GM12874 (cell line): ENCODE results near the gene RPL34.

ENCODE experiments used
- TF ChIP-seq, protein P1 (sequence below): IDR thresholded peaks from 2 replicates; pipeline ENCODE4 v1.5.1; 2011; ENCODE audit warnings: low read depth, mild to moderate bottlenecking, control low read depth, low read length, moderate library complexity; ENCODE audit not compliant: insufficient read depth

RPL34 gene

GRCh38 chr4:108626056-108626455 lies 5.7 kb downstream of the RPL34 start:
- TF ChIP-seq, protein P1, sequence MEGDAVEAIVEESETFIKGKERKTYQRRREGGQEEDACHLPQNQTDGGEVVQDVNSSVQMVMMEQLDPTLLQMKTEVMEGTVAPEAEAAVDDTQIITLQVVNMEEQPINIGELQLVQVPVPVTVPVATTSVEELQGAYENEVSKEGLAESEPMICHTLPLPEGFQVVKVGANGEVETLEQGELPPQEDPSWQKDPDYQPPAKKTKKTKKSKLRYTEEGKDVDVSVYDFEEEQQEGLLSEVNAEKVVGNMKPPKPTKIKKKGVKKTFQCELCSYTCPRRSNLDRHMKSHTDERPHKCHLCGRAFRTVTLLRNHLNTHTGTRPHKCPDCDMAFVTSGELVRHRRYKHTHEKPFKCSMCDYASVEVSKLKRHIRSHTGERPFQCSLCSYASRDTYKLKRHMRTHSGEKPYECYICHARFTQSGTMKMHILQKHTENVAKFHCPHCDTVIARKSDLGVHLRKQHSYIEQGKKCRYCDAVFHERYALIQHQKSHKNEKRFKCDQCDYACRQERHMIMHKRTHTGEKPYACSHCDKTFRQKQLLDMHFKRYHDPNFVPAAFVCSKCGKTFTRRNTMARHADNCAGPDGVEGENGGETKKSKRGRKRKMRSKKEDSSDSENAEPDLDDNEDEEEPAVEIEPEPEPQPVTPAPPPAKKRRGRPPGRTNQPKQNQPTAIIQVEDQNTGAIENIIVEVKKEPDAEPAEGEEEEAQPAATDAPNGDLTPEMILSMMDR: no peak

- TF ChIP-seq, protein P1: no peak
Measured at GRCh38 chr4:108628411-108628810, 8.0 kb downstream of the RPL34 start.

- TF ChIP-seq, protein P1: no peak
Measured at GRCh38 chr4:108635070-108635655, 14.8 kb downstream of the RPL34 start.

- TF ChIP-seq, protein P1: no peak
Measured at GRCh38 chr4:108636246-108636645, 15.9 kb downstream of the RPL34 start.

- TF ChIP-seq, protein P1: no peak
Measured at GRCh38 chr4:108637856-108638255, 17.5 kb downstream of the RPL34 start.

GRCh38 chr4:108644237-108644636 lies 23.9 kb downstream of the RPL34 start:
- TF ChIP-seq, protein P1: no peak

GRCh38 chr4:108646706-108647105 lies 26.3 kb downstream of the RPL34 start:
- TF ChIP-seq, protein P1: no peak
